BLaER1 (cell line): ENCODE data around the gene ATP11A.

Source experiments
- H3K27ac ChIP-seq: shearing (Covaris generic); formaldehyde crosslinking; 2 replicates; pipeline ENCODE4 v1.8.1; 2022
- H3K27me3 ChIP-seq: shearing (Covaris generic); formaldehyde crosslinking; 2 replicates; pipeline ENCODE4 v1.8.1; 2022
- H3K36me3 ChIP-seq: shearing (Covaris generic); formaldehyde crosslinking; 2 replicates; pipeline ENCODE4 v1.8.1; 2022
- H3K4me1 ChIP-seq: shearing (Covaris generic); formaldehyde crosslinking; 2 replicates; pipeline ENCODE4 v1.8.1; 2022
- H3K4me2 ChIP-seq: shearing (Covaris generic); formaldehyde crosslinking; 2 replicates; pipeline ENCODE4 v1.8.1; 2022
- H3K4me3 ChIP-seq: shearing (Covaris generic); formaldehyde crosslinking; 2 replicates; pipeline ENCODE4 v1.8.1; 2022
- H3K9ac ChIP-seq: shearing (Covaris generic); formaldehyde crosslinking; 2 replicates; pipeline ENCODE4 v1.8.1; 2022
- H3K9me3 ChIP-seq: shearing (Covaris generic); formaldehyde crosslinking; 2 replicates; pipeline ENCODE4 v1.8.1; 2022
- H4K20me1 ChIP-seq: shearing (Covaris generic); formaldehyde crosslinking; 2 replicates; pipeline ENCODE4 v1.8.1; 2022
- Cebpa-rat ChIP-seq: shearing (Covaris generic); IDR thresholded peaks from 2 replicates; pipeline ENCODE4 v1.8.1; 2022

ATP11A gene

GRCh38 chr13:112689303-112690245 lies at the start of gene ATP11A:
TSS of gene ATP11A (plus strand) at chr13:112690038. CDS start at chr13:112690417, 379 bp downstream.
- Histone ChIP-seq H3K9ac (peak within 1 kb of the TSS; percentile 93), H3K4me2 (peak within 1 kb of the TSS; percentile 87), H4K20me1 (peaks cover 37% of the 10 kb centered on the region), H3K27ac (peak within 1 kb of the TSS; percentile 92), H3K4me1 (peaks cover 60% of the 10 kb centered on the region), H3K4me3 (peak within 1 kb of the TSS; percentile 91), H3K27me3 (no peaks in the 10 kb centered on the region; the same call in 1 of the 2 replicates), H3K9me3 (no peaks in the 10 kb centered on the region), H3K36me3 (no peaks in the 10 kb centered on the region)
- TF ChIP-seq Cebpa-rat, result no peak

DNA sequence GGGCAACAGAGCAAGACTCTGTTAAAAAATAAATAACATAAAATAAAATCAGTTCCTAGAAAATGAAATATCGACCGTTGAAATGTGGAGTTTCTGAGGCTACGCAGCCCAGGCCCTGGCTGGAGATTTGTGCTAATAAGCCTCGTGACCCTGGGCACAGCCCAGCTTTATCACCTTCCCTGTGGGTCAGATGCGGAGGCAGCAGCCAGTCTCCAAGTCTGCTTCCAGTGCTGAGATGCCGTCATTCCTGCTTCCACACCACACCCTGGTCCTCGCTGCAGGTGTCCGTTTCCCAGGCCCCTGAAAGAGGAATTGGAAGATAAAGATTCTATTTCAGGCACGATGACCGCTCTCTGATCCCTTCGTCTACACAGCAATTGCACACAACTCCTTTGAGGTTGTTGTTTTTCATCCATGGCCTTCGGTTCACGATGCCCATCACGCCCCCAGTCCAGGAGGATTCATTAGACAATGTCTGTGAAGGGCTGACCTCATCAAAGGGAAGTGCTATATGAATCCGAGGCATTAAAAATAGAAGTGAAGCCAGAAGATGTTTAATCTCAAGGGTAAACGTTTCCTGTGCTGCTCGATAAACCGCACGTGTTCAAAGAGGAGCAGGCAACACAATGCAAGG lies 48.3 kb upstream of the ATP11A start:
- Histone ChIP-seq H3K4me1 (peaks cover 73% of the 10 kb centered on the region), H3K27ac (peak overlapping the region; percentile 84), H3K9me3 (no peaks in the 10 kb centered on the region), H4K20me1 (no peaks in the 10 kb centered on the region), H3K9ac (peak overlapping the region; percentile 59; the same call in 1 of the 2 replicates), H3K4me2 (peak overlapping the region; percentile 80), H3K27me3 (no peaks in the 10 kb centered on the region), H3K36me3 (no peaks in the 10 kb centered on the region), H3K4me3 (no peak overlapping the region; the same call in 1 of the 2 replicates)
- no peak for TF ChIP-seq Cebpa-rat

DNA sequence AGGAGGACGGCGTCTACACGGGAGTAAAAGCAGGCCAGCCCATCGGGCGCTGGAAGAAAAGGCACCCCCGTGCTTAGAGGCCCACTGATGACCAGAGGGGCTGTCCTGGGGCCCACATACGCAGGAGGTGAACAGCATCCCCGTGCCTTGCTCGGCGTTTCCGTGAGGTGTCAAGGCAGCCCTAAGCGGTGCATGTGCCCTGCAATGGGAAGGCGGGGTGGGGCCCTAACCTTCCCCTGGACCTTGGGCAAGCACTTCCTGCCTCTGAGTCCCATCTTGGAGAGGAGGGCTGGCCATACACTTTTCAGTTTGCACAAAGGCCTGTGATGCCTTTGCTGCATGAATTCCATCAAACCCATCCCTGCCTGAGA lies 47.8 kb upstream of the ATP11A start:
- peak overlapping the region; percentile 84 for H3K27ac ChIP-seq
- peak overlapping the region; percentile 80 for H3K4me2 ChIP-seq
- no peak for TF ChIP-seq Cebpa-rat
- peaks cover 70% of the 10 kb centered on the region for H3K4me1 ChIP-seq
- no peak overlapping the region; the same call in 1 of the 2 replicates for H3K4me3 ChIP-seq
- H4K20me1 ChIP-seq, result no peaks in the 10 kb centered on the region
- H3K9me3 ChIP-seq, result no peaks in the 10 kb centered on the region
- H3K27me3 ChIP-seq, result no peaks in the 10 kb centered on the region
- H3K36me3 ChIP-seq, result no peaks in the 10 kb centered on the region
- peak overlapping the region; percentile 59; the same call in 1 of the 2 replicates for H3K9ac ChIP-seq

DNA sequence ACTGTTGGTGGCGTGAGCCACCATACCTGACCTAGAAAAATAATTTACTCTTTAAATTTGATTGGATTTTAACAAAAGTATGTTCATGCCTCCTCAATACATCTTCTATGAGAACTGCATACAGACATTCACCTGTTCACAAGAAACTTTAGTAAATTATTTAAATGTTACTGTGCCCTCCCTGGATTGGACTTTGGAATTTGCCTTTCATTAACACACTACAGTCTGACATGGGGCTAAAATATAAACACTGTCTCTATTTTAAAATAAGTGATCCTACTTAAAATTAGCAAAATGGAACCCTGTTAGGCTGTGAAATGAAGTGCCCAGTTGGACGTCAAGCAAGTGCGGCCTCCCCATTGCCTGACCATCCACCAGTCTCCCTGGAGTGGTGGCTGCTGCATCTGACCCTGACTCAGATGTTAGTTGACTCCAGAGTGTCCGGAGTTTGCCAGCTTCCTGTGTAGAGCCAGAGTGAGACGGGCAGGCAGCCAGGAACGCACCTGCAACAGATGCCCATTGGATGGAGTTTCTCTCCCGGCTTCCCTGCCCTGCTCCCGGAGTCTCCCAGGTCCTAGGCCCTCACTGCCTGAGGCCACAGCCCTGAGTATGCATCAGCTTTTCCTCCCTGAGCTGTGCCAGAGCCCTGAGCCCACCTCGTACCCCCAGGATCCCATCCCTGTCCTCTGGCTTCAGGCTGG lies 45.9 kb upstream of the ATP11A start:
- H3K9ac ChIP-seq, result no peak overlapping the region
- no peaks in the 10 kb centered on the region for H4K20me1 ChIP-seq
- no peaks in the 10 kb centered on the region for H3K27me3 ChIP-seq
- H3K4me1 ChIP-seq, result peaks cover 52% of the 10 kb centered on the region
- H3K9me3 ChIP-seq, result no peaks in the 10 kb centered on the region
- no peak overlapping the region for H3K27ac ChIP-seq
- no peaks in the 10 kb centered on the region for H3K36me3 ChIP-seq
- no peak for TF ChIP-seq Cebpa-rat
- H3K4me3 ChIP-seq, result no peak overlapping the region
- H3K4me2 ChIP-seq, result no peak overlapping the region

DNA sequence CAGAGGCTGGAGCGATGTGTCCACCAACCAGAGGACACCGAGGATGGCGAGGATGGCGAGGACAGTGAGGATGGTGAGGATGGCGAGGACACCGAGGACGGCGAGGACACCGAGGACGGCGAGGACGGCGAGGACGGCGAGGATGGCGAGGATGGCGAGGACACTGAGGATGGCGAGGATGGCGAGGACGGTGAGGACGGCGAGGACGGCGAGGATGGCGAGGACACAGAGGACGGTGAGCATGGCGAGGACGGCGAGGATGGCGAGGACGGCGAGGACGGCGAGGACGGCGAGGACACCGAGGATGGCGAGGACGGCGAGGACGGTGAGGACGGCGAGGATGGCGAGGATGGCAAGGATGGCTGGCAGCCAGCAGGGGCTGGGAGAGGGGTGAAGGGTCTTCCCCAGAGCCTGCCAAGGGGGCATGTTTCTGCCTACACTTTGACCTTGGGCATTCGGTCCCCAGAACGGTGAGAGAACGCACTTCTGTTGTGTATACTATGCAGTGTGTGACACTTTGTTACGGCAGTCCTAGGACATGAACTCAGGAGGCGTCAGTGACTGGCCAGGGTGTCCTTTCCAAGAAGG lies 44.4 kb upstream of the ATP11A start:
- Histone ChIP-seq H3K27me3 (no peaks in the 10 kb centered on the region), H4K20me1 (no peaks in the 10 kb centered on the region), H3K27ac (no peak overlapping the region), H3K9ac (no peak overlapping the region), H3K9me3 (no peaks in the 10 kb centered on the region), H3K4me3 (no peak overlapping the region), H3K36me3 (no peaks in the 10 kb centered on the region), H3K4me2 (peak overlapping the region; percentile 14; the same call in 1 of the 2 replicates), H3K4me1 (peaks cover 37% of the 10 kb centered on the region)
- TF ChIP-seq Cebpa-rat, result no peak

DNA sequence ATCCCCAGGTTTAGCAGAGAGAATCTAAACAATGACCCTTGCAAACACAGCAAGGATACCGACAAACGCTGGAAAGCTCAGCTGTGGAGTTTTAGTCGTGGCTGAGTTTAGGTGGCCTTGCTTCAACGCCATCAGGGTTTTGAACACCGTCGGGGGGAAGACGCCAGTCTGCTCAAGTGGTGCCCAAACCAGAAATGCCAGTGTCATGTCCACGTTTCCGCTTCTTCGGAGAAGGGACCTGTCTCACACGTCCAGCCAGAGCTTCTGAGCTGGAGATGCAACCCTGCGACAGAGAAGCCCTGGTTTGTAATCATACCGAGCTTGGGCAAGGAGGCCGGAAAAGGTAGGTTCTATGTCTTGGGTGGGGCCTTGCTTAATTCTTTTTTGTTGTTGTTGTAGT lies 42.6 kb upstream of the ATP11A start:
- Histone ChIP-seq H3K9ac (no peak overlapping the region), H3K9me3 (no peaks in the 10 kb centered on the region)
- no peak for TF ChIP-seq Cebpa-rat

DNA sequence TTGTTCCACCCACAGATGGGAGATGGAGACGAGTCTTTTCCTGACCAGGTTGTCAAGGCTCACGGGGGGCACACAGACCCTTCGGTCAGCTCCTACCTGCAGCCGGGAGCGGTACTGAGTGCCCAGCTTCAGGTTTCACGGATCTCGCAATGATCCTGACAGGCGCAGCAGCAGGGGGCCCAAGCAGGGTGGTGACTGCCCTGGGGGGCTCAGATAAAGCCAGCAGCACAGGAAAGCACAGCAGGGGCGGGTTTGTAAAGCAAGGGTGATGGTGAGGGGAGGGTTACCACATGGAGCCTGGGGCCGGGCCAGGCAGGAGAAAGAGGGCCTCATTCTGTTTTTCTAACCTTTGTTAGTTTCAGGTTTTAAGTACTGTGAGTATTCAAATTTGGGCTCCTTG lies 41.7 kb upstream of the ATP11A start:
- no peaks in the 10 kb centered on the region for H4K20me1 ChIP-seq
- peaks cover 32% of the 10 kb centered on the region for H3K4me1 ChIP-seq
- H3K27ac ChIP-seq, result no peak overlapping the region
- no peak for TF ChIP-seq Cebpa-rat
- no peaks in the 10 kb centered on the region for H3K36me3 ChIP-seq
- H3K4me2 ChIP-seq, result no peak overlapping the region
- H3K4me3 ChIP-seq, result no peak overlapping the region
- no peak overlapping the region for H3K9ac ChIP-seq
- H3K9me3 ChIP-seq, result no peaks in the 10 kb centered on the region
- no peaks in the 10 kb centered on the region for H3K27me3 ChIP-seq

More for the DNA sequence above, 42.6 kb upstream of the ATP11A start:
- Histone ChIP-seq H3K27me3 (no peaks in the 10 kb centered on the region), H4K20me1 (no peaks in the 10 kb centered on the region), H3K4me1 (peaks cover 31% of the 10 kb centered on the region), H3K36me3 (no peaks in the 10 kb centered on the region), H3K4me3 (no peak overlapping the region), H3K27ac (no peak overlapping the region), H3K4me2 (no peak overlapping the region)

DNA sequence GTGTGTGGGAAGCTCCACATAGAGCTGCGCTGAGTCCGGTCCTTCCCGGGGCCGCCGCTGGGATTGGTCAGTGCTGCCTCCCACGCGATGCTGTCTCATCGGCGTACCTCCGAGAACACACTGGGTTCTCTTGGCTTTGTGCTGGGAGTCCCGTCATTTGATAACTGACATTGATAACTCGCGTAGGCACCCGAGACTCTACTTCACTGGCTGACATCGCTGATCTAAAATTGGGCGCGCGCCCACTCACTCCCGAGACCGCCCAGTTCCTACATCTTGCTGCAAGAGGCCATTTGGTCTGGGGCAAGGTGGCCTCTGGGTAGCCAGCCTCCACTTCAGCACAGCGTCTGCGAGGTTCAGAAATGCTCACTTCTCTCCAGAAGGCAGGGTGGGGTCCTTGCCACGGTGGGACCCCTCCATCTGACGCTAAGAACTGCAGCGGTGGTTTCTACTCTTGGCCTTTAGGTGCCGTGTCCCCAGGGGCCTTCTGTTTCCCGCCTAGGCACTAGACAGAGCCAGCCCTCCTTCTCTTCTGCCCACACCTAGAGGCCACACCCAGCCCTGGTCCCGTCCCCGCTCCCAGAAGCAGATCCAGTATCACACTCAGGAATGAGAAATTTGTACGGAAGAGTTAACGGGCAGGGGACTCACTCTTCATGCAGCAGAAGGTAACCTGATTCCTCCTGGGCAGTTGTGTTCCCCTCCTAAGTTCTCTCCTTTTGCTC lies 40.7 kb upstream of the ATP11A start:
- no peaks in the 10 kb centered on the region for H4K20me1 ChIP-seq
- no peaks in the 10 kb centered on the region for H3K9me3 ChIP-seq
- no peak for TF ChIP-seq Cebpa-rat
- H3K36me3 ChIP-seq, result no peaks in the 10 kb centered on the region
- no peak overlapping the region for H3K4me3 ChIP-seq
- H3K4me2 ChIP-seq, result no peak overlapping the region
- no peak overlapping the region for H3K9ac ChIP-seq
- no peak overlapping the region for H3K27ac ChIP-seq
- H3K27me3 ChIP-seq, result no peaks in the 10 kb centered on the region
- H3K4me1 ChIP-seq, result peaks cover 33% of the 10 kb centered on the region

GRCh38 chr13:112651311-112651710 lies 38.5 kb upstream of the ATP11A start:
- no peaks in the 10 kb centered on the region for H3K36me3 ChIP-seq
- no peaks in the 10 kb centered on the region for H3K27me3 ChIP-seq
- H3K4me2 ChIP-seq, result no peak overlapping the region
- peaks cover 22% of the 10 kb centered on the region for H3K4me1 ChIP-seq
- no peaks in the 10 kb centered on the region for H3K9me3 ChIP-seq
- H4K20me1 ChIP-seq, result no peaks in the 10 kb centered on the region
- TF ChIP-seq Cebpa-rat, result no peak
- no peak overlapping the region for H3K27ac ChIP-seq
- H3K4me3 ChIP-seq, result no peak overlapping the region
- no peak overlapping the region for H3K9ac ChIP-seq
